GM23338 (cell line): ENCODE measurements around the gene PGGT1B. TPM values are rescaled to one million over a fixed set of nuclear protein-coding genes. Genes with fewer than 3 reads are reported as not detected.

Experiments
- ATAC-seq: fragments of 200-7000 bp; cut with Tn5 transposase; 3 replicates; pipeline ENCODE4 v1.9.1; 2020
- DNase-seq: peaks from one replicate; pipeline ENCODE4 v3.0.0-alpha.2; 2015; ENCODE audit warnings: low spot score
- H2AFZ ChIP-seq: fragments of 200-600 bp; sonication (generic); 2 replicates; pipeline ENCODE4 v1.8.0; 2016; ENCODE audit warnings: antibody characterized with exemption, mild to moderate bottlenecking, moderate library complexity
- H3F3A ChIP-seq: fragments of 200-600 bp; sonication (generic); replicated peaks from 2 replicates; pipeline ENCODE4 v1.8.0; 2017; ENCODE audit warnings: antibody characterized with exemption, mixed run types, low read depth
- H3K27ac ChIP-seq: fragments of 200-600 bp; sonication (generic); 2 replicates; pipeline ENCODE4 v1.6.1; 2016; ENCODE audit warnings: low read depth
- H3K27me3 ChIP-seq: fragments of 200-600 bp; sonication (generic); 2 replicates; pipeline ENCODE4 v1.8.0; 2016; ENCODE audit warnings: mild to moderate bottlenecking, mixed run types, moderate library complexity; ENCODE audit not compliant: insufficient read depth
- H3K36me3 ChIP-seq: fragments of 200-600 bp; sonication (generic); 2 replicates; pipeline ENCODE4 v1.8.0; 2016; ENCODE audit warnings: mild to moderate bottlenecking; ENCODE audit not compliant: insufficient read depth
- H3K4me1 ChIP-seq: fragments of 200-600 bp; sonication (generic); 2 replicates; pipeline ENCODE4 v1.8.0; 2016; ENCODE audit warnings: mild to moderate bottlenecking, moderate library complexity; ENCODE audit not compliant: insufficient read depth
- H3K4me2 ChIP-seq: fragments of 200-600 bp; sonication (generic); 2 replicates; pipeline ENCODE4 v1.7.1; 2017; ENCODE audit warnings: mixed run types
- H3K4me3 ChIP-seq: fragments of 200-600 bp; sonication (generic); 2 replicates; pipeline ENCODE4 v1.6.1; 2016; ENCODE audit warnings: mixed run types
- H3K79me2 ChIP-seq: fragments of 200-600 bp; sonication (generic); replicated peaks from 2 replicates; pipeline ENCODE4 v1.8.0; 2017; ENCODE audit warnings: mild to moderate bottlenecking; ENCODE audit not compliant: insufficient read depth
- H3K9me2 ChIP-seq: fragments of 200-600 bp; sonication (generic); 2 replicates; pipeline ENCODE4 v1.8.0; 2017; ENCODE audit not compliant: insufficient read depth
- H4K20me1 ChIP-seq: fragments of 200-600 bp; sonication (generic); replicated peaks from 2 replicates; pipeline ENCODE4 v1.8.0; 2017; ENCODE audit warnings: mild to moderate bottlenecking; ENCODE audit not compliant: insufficient read depth
- H3K27ac Mint-ChIP-seq: 2 replicates; pipeline ENCODE4 v1.8.0; 2020; ENCODE audit warnings: inconsistent platforms, mild to moderate bottlenecking, moderate library complexity, mixed read lengths
- H3K27me3 Mint-ChIP-seq: 3 replicates; pipeline ENCODE4 v1.8.0; 2022; ENCODE audit warnings: low read depth, mild to moderate bottlenecking, moderate library complexity, mixed read lengths, inconsistent platforms; ENCODE audit not compliant: insufficient read depth, poor library complexity
- H3K36me3 Mint-ChIP-seq: 3 replicates; pipeline ENCODE4 v1.8.0; 2021; ENCODE audit warnings: low read depth, mild to moderate bottlenecking, inconsistent platforms, moderate library complexity, mixed read lengths
- H3K4me1 Mint-ChIP-seq: 3 replicates; pipeline ENCODE4 v1.8.0; 2020; ENCODE audit warnings: mild to moderate bottlenecking, inconsistent platforms, mixed read lengths
- H3K4me3 Mint-ChIP-seq: 3 replicates; pipeline ENCODE4 v1.8.0; 2021; ENCODE audit warnings: moderate library complexity, mild to moderate bottlenecking, inconsistent platforms, mixed read lengths
- H3K9me3 Mint-ChIP-seq: 3 replicates; pipeline ENCODE4 v1.8.0; 2020; ENCODE audit warnings: moderate library complexity, mild to moderate bottlenecking, inconsistent platforms, mixed read lengths
- POLR2AphosphoS5 ChIP-seq: IDR thresholded peaks from 2 replicates; pipeline ENCODE4 v1.6.1; 2016; ENCODE audit warnings: antibody characterized with exemption, low read depth
- ZNF114 ChIP-seq: fragments of 250-450 bp; sonication (Bioruptor Pico); IDR thresholded peaks from 2 replicates; pipeline ENCODE4 v1.5.0; 2020; ENCODE audit warnings: mild to moderate bottlenecking, moderate library complexity
- polyA plus RNA-seq: library from polyadenylated mRNA; unstranded; fragments of >200 nt; fragmentation: Nextera tagmentation; extraction: Ambion mirVana; gene quantifications from 2 replicates; pipeline ENCODE4 v1.2.1, GENCODE V29; 2016
- total RNA-seq: library from RNA; depleted of rRNA; stranded (reverse); fragments of >200 nt; shearing (Covaris generic); gene quantifications from 2 replicates; pipeline ENCODE4 v1.2.3, GENCODE V29; 2014
- TF ChIP-seq, protein P1 (sequence below): fragments of 250-450 bp; sonication (Bioruptor Pico); IDR thresholded peaks from 2 replicates; pipeline ENCODE4 v1.5.0; 2020; ENCODE audit warnings: mild to moderate bottlenecking, moderate library complexity
- TF ChIP-seq, protein P2 (sequence below): IDR thresholded peaks from 2 replicates; pipeline ENCODE4 v1.6.1; 2016; ENCODE audit warnings: antibody characterized with exemption
- TF ChIP-seq, protein P3 (sequence below): IDR thresholded peaks from one replicate; pipeline ENCODE4 v1.6.1; 2018; ENCODE audit warnings: antibody characterized with exemption; ENCODE audit not compliant: unreplicated experiment

PGGT1B gene
- total and polyA plus RNA-seq, 2 experiments from 2014 or later, result 8.6 to 12.9 TPM

DNA sequence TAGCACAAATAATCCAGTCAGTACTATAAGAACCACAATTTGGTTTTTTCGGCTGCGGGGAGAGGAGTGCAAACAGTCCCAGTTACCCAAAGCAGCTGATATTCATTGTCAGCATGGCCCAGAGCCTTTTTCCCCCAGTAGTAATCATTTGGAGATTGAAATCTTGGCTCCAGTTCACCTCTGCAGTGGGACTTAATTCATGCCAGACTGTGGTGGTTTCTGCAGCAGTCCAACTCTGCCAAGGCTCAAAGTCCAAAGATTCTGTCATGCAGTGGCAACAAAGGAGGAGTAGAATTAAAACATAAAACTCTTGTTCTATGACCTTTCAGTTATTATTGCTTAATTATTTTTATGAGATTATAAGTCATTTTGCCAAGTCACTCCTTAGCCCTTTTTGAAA, 68.0 kb downstream of the PGGT1B start:
- Histone ChIP-seq H3K4me3 (no peak overlapping the region), H2AFZ (no peak overlapping the region), H3K27ac (no peak overlapping the region), H3K36me3 (no peaks in the 10 kb centered on the region), H4K20me1 (no peaks in the 10 kb centered on the region), H3F3A (no peaks in the 10 kb centered on the region), H3K4me1 (peaks cover 7% of the 10 kb centered on the region; the same call in 1 of the 2 replicates), H3K27me3 (no peaks in the 10 kb centered on the region), H3K79me2 (no peaks in the 10 kb centered on the region), H3K9me2 (no peaks in the 10 kb centered on the region), H3K4me2 (no peak overlapping the region)
- ATAC-seq (no peak), DNase-seq (no peak)
- Mint-ChIP-seq H3K36me3 (no peaks in the 10 kb centered on the region), H3K9me3 (no peaks in the 10 kb centered on the region), H3K27me3 (peaks cover 1% of the 10 kb centered on the region), H3K4me3 (no peak overlapping the region), H3K4me1 (peaks cover 15% of the 10 kb centered on the region), H3K27ac (no peak overlapping the region)
- TF ChIP-seq, protein P1, sequence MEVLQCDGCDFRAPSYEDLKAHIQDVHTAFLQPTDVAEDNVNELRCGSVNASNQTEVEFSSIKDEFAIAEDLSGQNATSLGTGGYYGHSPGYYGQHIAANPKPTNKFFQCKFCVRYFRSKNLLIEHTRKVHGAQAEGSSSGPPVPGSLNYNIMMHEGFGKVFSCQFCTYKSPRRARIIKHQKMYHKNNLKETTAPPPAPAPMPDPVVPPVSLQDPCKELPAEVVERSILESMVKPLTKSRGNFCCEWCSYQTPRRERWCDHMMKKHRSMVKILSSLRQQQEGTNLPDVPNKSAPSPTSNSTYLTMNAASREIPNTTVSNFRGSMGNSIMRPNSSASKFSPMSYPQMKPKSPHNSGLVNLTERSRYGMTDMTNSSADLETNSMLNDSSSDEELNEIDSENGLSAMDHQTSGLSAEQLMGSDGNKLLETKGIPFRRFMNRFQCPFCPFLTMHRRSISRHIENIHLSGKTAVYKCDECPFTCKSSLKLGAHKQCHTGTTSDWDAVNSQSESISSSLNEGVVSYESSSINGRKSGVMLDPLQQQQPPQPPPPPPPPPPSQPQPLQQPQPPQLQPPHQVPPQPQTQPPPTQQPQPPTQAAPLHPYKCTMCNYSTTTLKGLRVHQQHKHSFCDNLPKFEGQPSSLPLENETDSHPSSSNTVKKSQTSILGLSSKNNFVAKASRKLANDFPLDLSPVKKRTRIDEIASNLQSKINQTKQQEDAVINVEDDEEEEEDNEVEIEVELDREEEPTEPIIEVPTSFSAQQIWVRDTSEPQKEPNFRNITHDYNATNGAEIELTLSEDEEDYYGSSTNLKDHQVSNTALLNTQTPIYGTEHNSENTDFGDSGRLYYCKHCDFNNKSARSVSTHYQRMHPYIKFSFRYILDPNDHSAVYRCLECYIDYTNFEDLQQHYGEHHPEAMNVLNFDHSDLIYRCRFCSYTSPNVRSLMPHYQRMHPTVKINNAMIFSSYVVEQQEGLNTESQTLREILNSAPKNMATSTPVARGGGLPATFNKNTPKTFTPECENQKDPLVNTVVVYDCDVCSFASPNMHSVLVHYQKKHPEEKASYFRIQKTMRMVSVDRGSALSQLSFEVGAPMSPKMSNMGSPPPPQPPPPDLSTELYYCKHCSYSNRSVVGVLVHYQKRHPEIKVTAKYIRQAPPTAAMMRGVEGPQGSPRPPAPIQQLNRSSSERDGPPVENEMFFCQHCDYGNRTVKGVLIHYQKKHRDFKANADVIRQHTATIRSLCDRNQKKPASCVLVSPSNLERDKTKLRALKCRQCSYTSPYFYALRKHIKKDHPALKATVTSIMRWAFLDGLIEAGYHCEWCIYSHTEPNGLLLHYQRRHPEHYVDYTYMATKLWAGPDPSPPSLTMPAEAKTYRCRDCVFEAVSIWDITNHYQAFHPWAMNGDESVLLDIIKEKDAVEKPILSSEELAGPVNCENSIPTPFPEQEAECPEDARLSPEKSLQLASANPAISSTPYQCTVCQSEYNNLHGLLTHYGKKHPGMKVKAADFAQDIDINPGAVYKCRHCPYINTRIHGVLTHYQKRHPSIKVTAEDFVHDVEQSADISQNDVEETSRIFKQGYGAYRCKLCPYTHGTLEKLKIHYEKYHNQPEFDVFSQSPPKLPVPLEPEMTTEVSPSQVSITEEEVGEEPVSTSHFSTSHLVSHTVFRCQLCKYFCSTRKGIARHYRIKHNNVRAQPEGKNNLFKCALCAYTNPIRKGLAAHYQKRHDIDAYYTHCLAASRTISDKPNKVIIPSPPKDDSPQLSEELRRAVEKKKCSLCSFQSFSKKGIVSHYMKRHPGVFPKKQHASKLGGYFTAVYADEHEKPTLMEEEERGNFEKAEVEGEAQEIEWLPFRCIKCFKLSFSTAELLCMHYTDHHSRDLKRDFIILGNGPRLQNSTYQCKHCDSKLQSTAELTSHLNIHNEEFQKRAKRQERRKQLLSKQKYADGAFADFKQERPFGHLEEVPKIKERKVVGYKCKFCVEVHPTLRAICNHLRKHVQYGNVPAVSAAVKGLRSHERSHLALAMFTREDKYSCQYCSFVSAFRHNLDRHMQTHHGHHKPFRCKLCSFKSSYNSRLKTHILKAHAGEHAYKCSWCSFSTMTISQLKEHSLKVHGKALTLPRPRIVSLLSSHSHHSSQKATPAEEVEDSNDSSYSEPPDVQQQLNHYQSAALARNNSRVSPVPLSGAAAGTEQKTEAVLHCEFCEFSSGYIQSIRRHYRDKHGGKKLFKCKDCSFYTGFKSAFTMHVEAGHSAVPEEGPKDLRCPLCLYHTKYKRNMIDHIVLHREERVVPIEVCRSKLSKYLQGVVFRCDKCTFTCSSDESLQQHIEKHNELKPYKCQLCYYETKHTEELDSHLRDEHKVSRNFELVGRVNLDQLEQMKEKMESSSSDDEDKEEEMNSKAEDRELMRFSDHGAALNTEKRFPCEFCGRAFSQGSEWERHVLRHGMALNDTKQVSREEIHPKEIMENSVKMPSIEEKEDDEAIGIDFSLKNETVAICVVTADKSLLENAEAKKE (CRISPR knock-in tag), result no peak
- TF ChIP-seq ZNF114 (CRISPR knock-in tag) (no peak), POLR2AphosphoS5 (no peak)
- TF ChIP-seq, protein P2, sequence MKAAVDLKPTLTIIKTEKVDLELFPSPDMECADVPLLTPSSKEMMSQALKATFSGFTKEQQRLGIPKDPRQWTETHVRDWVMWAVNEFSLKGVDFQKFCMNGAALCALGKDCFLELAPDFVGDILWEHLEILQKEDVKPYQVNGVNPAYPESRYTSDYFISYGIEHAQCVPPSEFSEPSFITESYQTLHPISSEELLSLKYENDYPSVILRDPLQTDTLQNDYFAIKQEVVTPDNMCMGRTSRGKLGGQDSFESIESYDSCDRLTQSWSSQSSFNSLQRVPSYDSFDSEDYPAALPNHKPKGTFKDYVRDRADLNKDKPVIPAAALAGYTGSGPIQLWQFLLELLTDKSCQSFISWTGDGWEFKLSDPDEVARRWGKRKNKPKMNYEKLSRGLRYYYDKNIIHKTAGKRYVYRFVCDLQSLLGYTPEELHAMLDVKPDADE, result no peak
- TF ChIP-seq, protein P3, sequence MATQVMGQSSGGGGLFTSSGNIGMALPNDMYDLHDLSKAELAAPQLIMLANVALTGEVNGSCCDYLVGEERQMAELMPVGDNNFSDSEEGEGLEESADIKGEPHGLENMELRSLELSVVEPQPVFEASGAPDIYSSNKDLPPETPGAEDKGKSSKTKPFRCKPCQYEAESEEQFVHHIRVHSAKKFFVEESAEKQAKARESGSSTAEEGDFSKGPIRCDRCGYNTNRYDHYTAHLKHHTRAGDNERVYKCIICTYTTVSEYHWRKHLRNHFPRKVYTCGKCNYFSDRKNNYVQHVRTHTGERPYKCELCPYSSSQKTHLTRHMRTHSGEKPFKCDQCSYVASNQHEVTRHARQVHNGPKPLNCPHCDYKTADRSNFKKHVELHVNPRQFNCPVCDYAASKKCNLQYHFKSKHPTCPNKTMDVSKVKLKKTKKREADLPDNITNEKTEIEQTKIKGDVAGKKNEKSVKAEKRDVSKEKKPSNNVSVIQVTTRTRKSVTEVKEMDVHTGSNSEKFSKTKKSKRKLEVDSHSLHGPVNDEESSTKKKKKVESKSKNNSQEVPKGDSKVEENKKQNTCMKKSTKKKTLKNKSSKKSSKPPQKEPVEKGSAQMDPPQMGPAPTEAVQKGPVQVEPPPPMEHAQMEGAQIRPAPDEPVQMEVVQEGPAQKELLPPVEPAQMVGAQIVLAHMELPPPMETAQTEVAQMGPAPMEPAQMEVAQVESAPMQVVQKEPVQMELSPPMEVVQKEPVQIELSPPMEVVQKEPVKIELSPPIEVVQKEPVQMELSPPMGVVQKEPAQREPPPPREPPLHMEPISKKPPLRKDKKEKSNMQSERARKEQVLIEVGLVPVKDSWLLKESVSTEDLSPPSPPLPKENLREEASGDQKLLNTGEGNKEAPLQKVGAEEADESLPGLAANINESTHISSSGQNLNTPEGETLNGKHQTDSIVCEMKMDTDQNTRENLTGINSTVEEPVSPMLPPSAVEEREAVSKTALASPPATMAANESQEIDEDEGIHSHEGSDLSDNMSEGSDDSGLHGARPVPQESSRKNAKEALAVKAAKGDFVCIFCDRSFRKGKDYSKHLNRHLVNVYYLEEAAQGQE, result no peak
